SU-DHL-6 (cell line): ENCODE results near the gene CNTNAP4.

Experiments
- H2AFZ ChIP-seq: fragments of 200-600 bp; sonication (generic); 2 replicates; pipeline ENCODE4 v1.6.1; 2014; ENCODE audit warnings: low read depth, mild to moderate bottlenecking, moderate library complexity, mixed read lengths, antibody characterized with exemption, low read length; ENCODE audit not compliant: severe bottlenecking
- H3F3A ChIP-seq: fragments of 200-600 bp; shearing (Covaris generic); 2 replicates; pipeline ENCODE4 v1.6.0; 2016; ENCODE audit warnings: antibody characterized with exemption, mild to moderate bottlenecking; ENCODE audit not compliant: insufficient read depth
- H3K27ac ChIP-seq: fragments of 200-600 bp; sonication (generic); 2 replicates; pipeline ENCODE4 v1.5.1; 2016; ENCODE audit warnings: low read depth, mild to moderate bottlenecking, low read length, moderate library complexity, mixed read lengths
- H3K27me3 ChIP-seq: fragments of 200-600 bp; sonication (generic), shearing (Covaris generic); 2 replicates; pipeline ENCODE4 v1.6.0; 2014; ENCODE audit warnings: mild to moderate bottlenecking, low read length
- H3K36me3 ChIP-seq: fragments of 200-600 bp; sonication (generic); 2 replicates; pipeline ENCODE4 v1.6.1; 2014; ENCODE audit warnings: mild to moderate bottlenecking, low read length, mixed read lengths
- H3K4me2 ChIP-seq: fragments of 300-600, 200-600 bp; shearing (Covaris generic), sonication (generic); 2 replicates; pipeline ENCODE4 v1.6.0; 2014; ENCODE audit warnings: low read length, low read depth, mild to moderate bottlenecking; ENCODE audit not compliant: poor library complexity, severe bottlenecking
- H3K4me3 ChIP-seq: fragments of 200-600 bp; sonication (generic); 2 replicates; pipeline ENCODE4 v1.5.1; 2014; ENCODE audit warnings: antibody characterized with exemption, low read length, mild to moderate bottlenecking, mixed read lengths; ENCODE audit not compliant: insufficient read depth, poor library complexity, severe bottlenecking
- H3K79me2 ChIP-seq: fragments of 200-600 bp; sonication (generic); 2 replicates; pipeline ENCODE4 v1.6.1; 2014; ENCODE audit warnings: mild to moderate bottlenecking, low read length, moderate library complexity; ENCODE audit not compliant: insufficient read depth
- H3K9ac ChIP-seq: fragments of 200-600 bp; sonication (generic); 2 replicates; pipeline ENCODE4 v1.7.0; 2014; ENCODE audit warnings: mild to moderate bottlenecking, low read length
- H3K9me2 ChIP-seq: fragments of 200-600 bp; sonication (generic); replicated peaks from 2 replicates; pipeline ENCODE4 v1.6.1; 2014; ENCODE audit warnings: low read length; ENCODE audit not compliant: insufficient read depth
- H3K9me3 ChIP-seq: fragments of 200-600 bp; sonication (generic); 2 replicates; pipeline ENCODE4 v1.6.1; 2014; ENCODE audit warnings: low read length, mixed read lengths; ENCODE audit not compliant: insufficient read depth
- H4K20me1 ChIP-seq: fragments of 200-600 bp; sonication (generic); 2 replicates; pipeline ENCODE4 v1.6.1; 2014; ENCODE audit warnings: low read depth, mild to moderate bottlenecking, antibody characterized with exemption, low read length, moderate library complexity, mixed read lengths
- CTCF ChIP-seq: fragments of 200-600 bp; sonication (generic); IDR thresholded peaks from one replicate; pipeline ENCODE4 v1.5.1; 2017; ENCODE audit warnings: antibody characterized with exemption, mild to moderate bottlenecking, low read length, moderate library complexity; ENCODE audit not compliant: insufficient read depth, poor library complexity, severe bottlenecking
- EZH2phosphoT487 ChIP-seq: fragments of 200-600 bp; sonication (generic), shearing (Covaris generic); conservative IDR thresholded peaks from 2 replicates; pipeline ENCODE4 v1.6.1; 2018; ENCODE audit warnings: mild to moderate bottlenecking, antibody characterized with exemption, low read length, moderate library complexity, mixed read lengths

The CNTNAP4 gene

GRCh38 chr16:76474048-76474447 lies 196.8 kb downstream of the CNTNAP4 start:
- Histone ChIP-seq H3K79me2 (no peaks in the 10 kb centered on the region), H3K9me3 (no peaks in the 10 kb centered on the region), H3K4me3 (no peak overlapping the region), H3K4me2 (no peak overlapping the region), H3K36me3 (no peaks in the 10 kb centered on the region), H3F3A (no peaks in the 10 kb centered on the region), H3K9me2 (no peaks in the 10 kb centered on the region), H3K9ac (no peak overlapping the region), H3K27me3 (no peaks in the 10 kb centered on the region), H3K27ac (no peak overlapping the region), H4K20me1 (no peaks in the 10 kb centered on the region), H2AFZ (no peak overlapping the region)
- TF ChIP-seq EZH2phosphoT487: no peak
- no peak for TF ChIP-seq CTCF

- TF ChIP-seq EZH2phosphoT487 (no peak), CTCF (no peak)
- H4K20me1 ChIP-seq: no peaks in the 10 kb centered on the region
- no peaks in the 10 kb centered on the region for H3K36me3 ChIP-seq
- H3K27ac ChIP-seq: no peak overlapping the region
- no peaks in the 10 kb centered on the region for H3K79me2 ChIP-seq
- H3K27me3 ChIP-seq: no peaks in the 10 kb centered on the region
- H3K9ac ChIP-seq: no peak overlapping the region
- H3K4me3 ChIP-seq: no peak overlapping the region
- no peak overlapping the region for H2AFZ ChIP-seq
- no peaks in the 10 kb centered on the region for H3K9me3 ChIP-seq
- no peaks in the 10 kb centered on the region for H3F3A ChIP-seq
- no peaks in the 10 kb centered on the region for H3K9me2 ChIP-seq
- H3K4me2 ChIP-seq: no peak overlapping the region
Measured at GRCh38 chr16:76478105-76478504, 200.9 kb downstream of the CNTNAP4 start.

GRCh38 chr16:76483307-76483909 lies 206.2 kb downstream of the CNTNAP4 start:
- no peaks in the 10 kb centered on the region for H3K36me3 ChIP-seq
- H3K4me2 ChIP-seq: no peak overlapping the region
- no peaks in the 10 kb centered on the region for H4K20me1 ChIP-seq
- no peaks in the 10 kb centered on the region for H3K79me2 ChIP-seq
- H2AFZ ChIP-seq: no peak overlapping the region
- H3K9me2 ChIP-seq: no peaks in the 10 kb centered on the region
- no peaks in the 10 kb centered on the region for H3K27me3 ChIP-seq
- TF ChIP-seq EZH2phosphoT487 (no peak), CTCF (no peak)
- H3F3A ChIP-seq: no peaks in the 10 kb centered on the region
- H3K27ac ChIP-seq: no peak overlapping the region
- no peaks in the 10 kb centered on the region for H3K9me3 ChIP-seq
- no peak overlapping the region for H3K4me3 ChIP-seq
- no peak overlapping the region for H3K9ac ChIP-seq
